Measurements from ENCODE around the gene SLC30A2. TPM values are rescaled to one million over a fixed set of nuclear protein-coding genes. Genes with fewer than 3 reads are reported as not detected.

The SLC30A2 gene
- total RNA-seq, 3 donors from 2014 or later: 0.16 to 1.3 (median 0.33) TPM

- TF ChIP-seq POLR2A (IDR thresholded peaks at IDR 0.05) (no peak), CTCF (IDR thresholded peaks at IDR 0.05) (no peak), POLR2AphosphoS5 (IDR thresholded peaks at IDR 0.05) (no peak)
- Histone ChIP-seq H3K4me3 (no peak overlapping the region), H3K36me3 (no peaks in the 10 kb centered on the region), H3K27ac (no peak overlapping the region), H3K4me1 (no peaks in the 10 kb centered on the region), H3K9me3 (no peaks in the 10 kb centered on the region), H3K27me3 (no peaks in the 10 kb centered on the region)
- DNase-seq (ENCODE audit: low spot score in 2 of 2): no peak
- intact Hi-C loops (cut with DNase I; ENCODE audit: low total_unique reads): no loop called here
Observed at GRCh38 chr1:26069941-26070295, 24.0 kb upstream of the SLC30A2 start.

DNA sequence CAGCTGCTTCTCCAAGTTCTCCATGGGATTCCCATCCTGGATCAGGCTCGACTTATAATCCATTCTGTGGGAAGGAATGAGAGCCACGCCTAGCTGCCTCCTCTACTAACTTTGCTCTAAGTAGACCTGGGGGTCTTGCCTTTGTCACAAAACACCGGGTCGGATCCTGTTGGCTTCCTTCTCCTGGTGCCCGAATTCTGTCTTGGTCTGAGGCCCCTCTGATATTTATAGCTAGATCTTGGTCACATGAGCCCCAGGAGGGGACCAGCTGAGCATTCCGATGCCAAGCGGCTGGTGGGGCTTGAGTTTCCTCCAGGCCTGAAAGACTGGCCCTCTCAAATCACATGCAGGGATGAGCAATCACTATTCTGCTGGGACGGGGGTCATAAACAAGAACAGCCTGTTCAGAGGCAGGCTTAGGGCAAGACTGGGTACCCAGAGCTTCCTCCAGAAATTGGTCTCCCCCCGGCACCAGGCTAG, 21.6 kb upstream of the SLC30A2 start, which contains the start of gene TRIM63:
Gene TRIM63 (minus strand): TSS at position 199 of the 480 bp plus-strand sequence. CDS start 136 bp downstream, at position 63.
- no peaks in the 10 kb centered on the region for H3K4me1 ChIP-seq
- no peak within 1 kb of the TSS for H3K27ac ChIP-seq
- no peak for DNase-seq (ENCODE audit: low spot score in 2 of 2)
- H3K27me3 ChIP-seq: no peaks in the 10 kb centered on the region
- intact Hi-C loops (cut with DNase I; ENCODE audit: low total_unique reads): no loop called here
- TF ChIP-seq POLR2A (IDR thresholded peaks at IDR 0.05) (no peak), CTCF (IDR thresholded peaks at IDR 0.05) (no peak), POLR2AphosphoS5 (IDR thresholded peaks at IDR 0.05) (no peak)
- no peaks in the 10 kb centered on the region for H3K9me3 ChIP-seq
- H3K4me3 ChIP-seq: peak within 1 kb of the TSS in 1 of 3 donors; percentile 5
- no peaks in the 10 kb centered on the region for H3K36me3 ChIP-seq

DNA sequence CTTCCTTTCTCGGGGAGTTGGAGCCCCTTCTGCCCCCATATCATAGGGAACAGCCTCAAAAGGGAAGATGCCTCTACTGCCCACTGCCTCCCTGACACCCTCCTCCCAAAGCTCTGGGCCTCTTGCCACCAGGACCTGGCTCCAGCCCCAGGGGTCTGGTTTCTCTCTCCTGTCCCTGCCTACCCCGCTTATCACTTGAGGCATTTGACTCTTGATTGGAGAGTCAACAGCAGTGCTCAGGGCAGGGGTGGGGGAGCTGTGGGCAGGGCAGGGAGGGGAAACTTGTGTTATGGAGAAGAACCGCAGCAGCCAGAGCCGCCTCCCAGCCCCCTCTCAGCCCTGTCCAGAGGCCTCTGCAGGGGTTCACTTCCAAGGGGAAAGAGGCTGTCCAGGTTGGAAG, 20.9 kb upstream of the SLC30A2 start:
- Histone ChIP-seq H3K36me3 (no peaks in the 10 kb centered on the region), H3K4me3 (peak overlapping the region in 1 of 3 donors; percentile 5), H3K4me1 (no peaks in the 10 kb centered on the region), H3K27ac (no peak overlapping the region), H3K9me3 (no peaks in the 10 kb centered on the region), H3K27me3 (no peaks in the 10 kb centered on the region)
- TF ChIP-seq POLR2AphosphoS5 (IDR thresholded peaks at IDR 0.05) (no peak), POLR2A (IDR thresholded peaks at IDR 0.05) (no peak), CTCF (IDR thresholded peaks at IDR 0.05) (no peak)
- intact Hi-C loops (cut with DNase I; ENCODE audit: low total_unique reads): no loop called here
- no peak for DNase-seq (ENCODE audit: low spot score in 2 of 2)

DNA sequence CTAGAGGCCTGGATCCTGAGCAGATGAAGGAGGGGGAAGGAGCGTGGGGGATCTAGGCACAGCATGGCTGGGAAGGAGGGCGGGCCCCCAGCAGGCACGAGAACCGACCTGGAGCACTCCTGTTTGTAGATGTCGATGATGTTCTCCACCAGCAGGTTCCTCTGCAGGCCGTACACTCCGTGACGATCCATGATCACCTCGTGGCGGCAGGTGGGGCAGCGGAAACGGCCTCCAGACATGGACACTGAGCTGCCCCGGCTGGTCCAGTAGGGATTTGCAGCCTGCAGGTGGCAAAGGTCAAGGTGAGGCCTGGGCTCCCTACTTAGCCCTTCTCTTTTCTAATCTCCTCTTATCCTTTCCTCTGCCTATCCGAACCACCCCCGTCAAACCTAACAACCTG, 20.2 kb upstream of the SLC30A2 start:
- TF ChIP-seq POLR2A (IDR thresholded peaks at IDR 0.05) (no peak), POLR2AphosphoS5 (IDR thresholded peaks at IDR 0.05) (no peak), CTCF (IDR thresholded peaks at IDR 0.05) (no peak)
- Histone ChIP-seq H3K4me1 (no peaks in the 10 kb centered on the region), H3K36me3 (no peaks in the 10 kb centered on the region), H3K27me3 (no peaks in the 10 kb centered on the region), H3K27ac (no peak overlapping the region), H3K4me3 (no peak overlapping the region), H3K9me3 (no peaks in the 10 kb centered on the region)
- intact Hi-C loops (cut with DNase I; ENCODE audit: low total_unique reads): no loop called here
- DNase-seq (ENCODE audit: low spot score in 2 of 2): no peak

DNA sequence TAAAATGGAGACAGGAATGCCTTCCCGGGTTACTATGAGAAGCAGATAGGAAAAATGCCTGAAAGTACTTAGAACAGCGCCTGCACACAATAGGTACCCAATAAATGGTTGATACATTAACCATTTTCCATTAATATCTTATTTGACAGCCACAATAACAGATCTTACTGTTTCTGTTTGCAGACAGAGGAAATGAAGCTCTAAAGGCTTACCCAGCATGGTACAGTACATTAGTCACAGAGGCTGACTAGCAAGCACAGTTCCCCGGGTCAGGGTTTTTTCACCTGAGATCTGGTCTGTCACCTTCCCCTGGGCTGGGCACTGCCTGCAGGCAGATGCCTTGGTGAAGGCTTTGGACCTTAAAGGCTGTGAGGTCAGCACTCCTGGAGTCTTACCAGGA, 18.6 kb upstream of the SLC30A2 start:
- Histone ChIP-seq H3K9me3 (no peaks in the 10 kb centered on the region), H3K27ac (no peak overlapping the region), H3K4me3 (no peak overlapping the region), H3K27me3 (no peaks in the 10 kb centered on the region), H3K36me3 (no peaks in the 10 kb centered on the region), H3K4me1 (no peaks in the 10 kb centered on the region)
- no peak for DNase-seq (ENCODE audit: low spot score in 2 of 2)
- TF ChIP-seq POLR2AphosphoS5 (IDR thresholded peaks at IDR 0.05) (no peak), CTCF (IDR thresholded peaks at IDR 0.05) (no peak), POLR2A (IDR thresholded peaks at IDR 0.05) (no peak)
- intact Hi-C loops (cut with DNase I; ENCODE audit: low total_unique reads): no loop called here
